Epithelial cell of prostate (primary cell): ENCODE data around the gene ERG28.
"Not testable (repeated sequence)": the region's sequence is repeated elsewhere in the genome, so short reads cannot be mapped to it uniquely, and the experiment has no call there.

Experiments used
- DNase-seq: peaks from one replicate; pipeline ENCODE4 v3.0.0-alpha.2; 2011; ENCODE audit warnings: low read depth, low spot score
- H3K27ac ChIP-seq: fragments of 450-650 bp; 2 replicates; pipeline ENCODE4 v1.5.1; 2017; ENCODE audit warnings: mild to moderate bottlenecking

ERG28 gene, protein sequence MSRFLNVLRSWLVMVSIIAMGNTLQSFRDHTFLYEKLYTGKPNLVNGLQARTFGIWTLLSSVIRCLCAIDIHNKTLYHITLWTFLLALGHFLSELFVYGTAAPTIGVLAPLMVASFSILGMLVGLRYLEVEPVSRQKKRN

GRCh38 chr14:75660630-75661498 is at the start of gene ERG28, which contains the start of gene TTLL5:
TSS of gene ERG28 (minus strand) at chr14:75660876. CDS start at chr14:75657502, 3,374 bp downstream.
TSS of gene TTLL5 (plus strand) at chr14:75661246. CDS start at chr14:75663150, 1,904 bp downstream.
- peak within 1 kb of the TSS; percentile 78 for H3K27ac ChIP-seq
- peak; percentile 99 for DNase-seq

DNA sequence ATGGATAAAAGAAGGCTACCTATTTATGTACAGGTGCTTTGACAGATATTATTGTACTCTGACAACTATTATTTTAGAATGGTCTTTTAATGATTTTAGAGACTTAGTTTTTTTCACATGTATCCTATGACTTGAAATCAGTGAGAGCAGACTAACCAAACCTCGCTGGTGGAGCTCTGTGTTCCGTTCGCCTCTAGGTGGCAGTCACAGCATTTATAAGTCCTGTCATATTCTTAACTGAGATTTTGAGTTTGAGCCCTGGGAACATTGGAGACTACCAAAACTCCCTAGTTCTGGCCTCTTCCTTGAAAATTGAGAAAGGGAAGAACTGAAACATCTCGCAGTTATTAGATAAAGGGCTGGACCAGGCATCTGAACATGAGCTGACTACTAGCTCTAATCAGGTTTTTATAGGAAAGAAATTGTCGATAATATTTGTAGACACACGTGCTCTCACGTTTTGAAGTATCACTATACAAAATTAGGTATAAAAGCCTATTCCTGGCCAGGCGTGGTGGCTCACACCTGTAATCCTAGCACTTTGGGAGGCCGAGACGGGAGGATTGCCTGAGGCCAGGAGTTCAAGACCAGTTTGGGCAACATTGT is 48.6 kb upstream of the ERG28 start:
- no peak overlapping the region for H3K27ac ChIP-seq
- DNase-seq = peak; percentile 34

DNA sequence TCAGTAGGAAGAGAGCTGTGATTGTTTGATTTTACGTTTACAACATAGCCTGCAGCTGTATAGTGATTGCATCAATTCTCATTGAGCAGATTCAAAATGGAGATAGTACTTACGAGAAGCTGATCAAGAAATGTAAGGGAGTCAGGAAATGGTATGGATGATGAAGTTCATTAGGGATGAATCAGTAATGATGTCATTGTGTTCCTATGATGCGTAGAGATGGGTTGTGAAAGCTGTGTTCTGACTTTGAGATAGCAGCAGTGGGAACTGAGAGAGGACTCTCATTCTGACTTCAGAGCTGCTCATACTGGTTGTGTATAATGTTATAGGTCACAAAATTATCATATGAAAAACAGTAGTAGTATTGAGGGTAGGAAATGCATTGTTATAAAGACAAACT is 44.3 kb upstream of the ERG28 start:
- DNase-seq = no peak

GRCh38 chr14:75703467-75703866 is 42.8 kb upstream of the ERG28 start:
- no peak overlapping the region for H3K27ac ChIP-seq
- no peak for DNase-seq

More for the DNA sequence above, 44.3 kb upstream of the ERG28 start:
- H3K27ac ChIP-seq = no peak overlapping the region

GRCh38 chr14:75702616-75703261 is 42.1 kb upstream of the ERG28 start:
- no peak overlapping the region for H3K27ac ChIP-seq
- DNase-seq = no peak

- H3K27ac ChIP-seq = no peak overlapping the region
- no peak for DNase-seq
Measured at GRCh38 chr14:75702122-75702521, 41.4 kb upstream of the ERG28 start.

DNA sequence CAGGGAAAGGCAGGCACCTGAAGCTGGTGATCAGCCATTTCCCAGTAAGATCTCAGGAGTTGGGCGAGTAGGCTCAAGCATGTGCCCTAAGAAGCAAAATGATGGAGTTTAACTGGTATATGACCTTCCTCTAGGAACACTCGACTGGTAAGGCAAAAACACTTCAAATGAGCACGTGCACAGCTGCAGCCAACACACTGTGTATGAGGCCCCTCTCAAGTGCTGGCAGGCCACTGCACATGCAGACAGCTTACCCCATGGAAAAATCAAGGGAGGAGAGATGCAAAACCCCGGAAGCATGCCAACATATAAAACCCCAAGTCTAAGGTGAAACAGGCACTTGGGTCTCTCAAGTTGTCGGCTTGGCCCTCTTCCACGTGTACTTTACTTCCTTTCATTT is 39.6 kb upstream of the ERG28 start:
- no peak overlapping the region for H3K27ac ChIP-seq
- no peak for DNase-seq

DNA sequence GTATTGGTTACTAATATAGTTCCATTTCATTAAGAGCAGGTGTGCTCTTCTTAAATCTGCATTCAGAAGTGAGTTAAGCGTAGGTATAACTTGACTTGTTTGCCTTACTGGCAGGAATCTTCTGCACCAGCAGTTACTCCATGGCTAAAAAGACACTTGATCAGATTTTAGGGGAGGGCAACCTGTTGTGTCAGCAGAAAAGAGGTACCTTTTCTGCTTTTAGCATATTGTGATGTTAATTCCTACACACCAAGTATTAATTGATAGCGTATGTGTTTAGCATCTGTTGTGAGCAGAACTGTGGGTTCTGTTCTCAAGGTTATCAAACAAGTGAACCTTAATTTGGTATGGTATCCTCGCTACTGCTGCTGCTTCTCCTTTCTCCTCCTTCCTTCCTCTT is 38.7 kb upstream of the ERG28 start:
- no peak for DNase-seq
- H3K27ac ChIP-seq = no peak overlapping the region

GRCh38 chr14:75697918-75698317 is 37.2 kb upstream of the ERG28 start:
- no peak overlapping the region for H3K27ac ChIP-seq

GRCh38 chr14:75697386-75697785 is 36.7 kb upstream of the ERG28 start:
- DNase-seq = no peak
- H3K27ac ChIP-seq = no peak overlapping the region

More at GRCh38 chr14:75697918-75698317, 37.2 kb upstream of the ERG28 start:
- DNase-seq = no peak

DNA sequence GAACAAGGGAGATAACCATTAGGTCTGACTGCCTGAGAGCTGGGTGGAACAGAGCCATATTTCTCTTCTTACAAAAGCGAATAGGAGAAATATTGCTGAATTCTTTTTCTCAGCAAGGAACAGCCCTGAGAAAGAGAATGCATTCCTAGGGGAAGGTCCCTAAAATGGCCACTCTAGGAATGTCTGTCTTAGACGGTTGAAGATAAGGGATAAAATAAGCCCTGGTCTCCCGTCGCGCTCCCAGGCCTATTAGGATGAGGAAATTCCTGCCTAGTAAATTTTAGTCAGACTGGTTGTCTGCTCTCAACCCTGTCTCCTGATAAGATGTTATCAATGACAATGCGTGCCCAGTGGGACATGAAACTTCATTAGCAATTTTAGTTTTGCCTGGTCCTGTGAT is 34.3 kb upstream of the ERG28 start:
- DNase-seq, H3K27ac ChIP-seq: not testable (repeated sequence)

GRCh38 chr14:75690010-75690409 is 29.3 kb upstream of the ERG28 start:
- no peak overlapping the region for H3K27ac ChIP-seq
- DNase-seq = no peak

DNA sequence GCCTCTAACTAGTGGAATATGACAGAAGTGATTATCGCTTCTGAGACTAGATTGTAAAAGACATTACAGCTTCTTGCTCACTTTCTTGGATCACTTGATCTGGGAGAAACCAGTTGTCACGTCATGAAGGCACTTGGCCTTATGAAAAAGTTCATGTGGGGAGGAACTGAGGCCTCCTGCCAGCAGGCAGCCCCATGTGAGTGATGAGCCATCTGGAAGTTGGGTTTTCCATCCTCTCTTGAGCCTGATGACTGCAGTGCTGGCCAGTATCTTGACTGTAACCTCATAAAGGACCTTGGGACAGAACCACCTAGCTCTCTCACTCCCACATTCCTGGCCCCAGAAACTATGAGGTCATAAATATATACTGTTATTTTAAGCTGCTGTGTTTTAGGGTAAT is 28.3 kb upstream of the ERG28 start:
- DNase-seq = no peak
- H3K27ac ChIP-seq = no peak overlapping the region

- no peak for DNase-seq
- no peak overlapping the region for H3K27ac ChIP-seq
Measured at GRCh38 chr14:75685910-75686309, 25.2 kb upstream of the ERG28 start.

DNA sequence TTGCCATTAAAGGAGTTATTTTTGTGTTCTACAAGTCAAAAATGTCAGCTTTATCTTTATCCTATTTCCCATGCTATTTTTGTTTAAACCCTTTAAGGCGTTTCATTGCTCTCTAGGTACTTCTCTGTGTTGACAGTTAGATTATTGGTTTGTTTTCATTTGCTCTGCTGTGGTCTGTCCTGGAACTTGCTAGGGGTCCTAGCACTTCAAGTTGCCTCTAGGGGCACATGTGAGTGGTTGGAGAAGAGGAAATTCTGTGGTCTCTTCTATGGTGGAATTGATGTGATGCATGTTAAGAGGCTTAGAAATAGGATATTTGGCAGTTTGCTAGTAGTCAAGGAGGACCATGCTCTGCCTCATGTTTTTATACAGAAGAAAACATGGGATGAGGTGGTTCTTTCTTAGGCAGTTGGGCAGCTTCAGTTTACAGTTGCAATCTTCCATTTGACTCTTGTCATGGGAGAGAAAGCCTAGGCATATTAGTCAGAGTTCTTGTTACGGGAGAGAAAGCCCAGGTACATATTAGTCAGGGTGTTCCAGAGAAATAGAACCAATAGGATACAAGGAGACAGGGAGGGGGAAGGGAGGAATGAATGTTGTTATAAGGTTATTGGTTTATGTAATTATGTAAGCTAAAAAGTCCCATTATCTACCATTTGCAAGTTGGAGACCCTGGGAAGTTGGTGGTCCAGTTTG is 14.7 kb upstream of the ERG28 start:
- H3K27ac ChIP-seq = peak overlapping the region; percentile 47

GRCh38 chr14:75673345-75674035 is 12.8 kb upstream of the ERG28 start:
- DNase-seq = no peak

More for the DNA sequence above, 14.7 kb upstream of the ERG28 start:
- DNase-seq = peak; percentile 66

GRCh38 chr14:75672605-75673192 is 12.0 kb upstream of the ERG28 start:
- no peak overlapping the region for H3K27ac ChIP-seq
- DNase-seq = no peak

More at GRCh38 chr14:75673345-75674035, 12.8 kb upstream of the ERG28 start:
- H3K27ac ChIP-seq = no peak overlapping the region

GRCh38 chr14:75667099-75667765 is 6.6 kb upstream of the ERG28 start:
- no peak for DNase-seq
- H3K27ac ChIP-seq = no peak overlapping the region

DNA sequence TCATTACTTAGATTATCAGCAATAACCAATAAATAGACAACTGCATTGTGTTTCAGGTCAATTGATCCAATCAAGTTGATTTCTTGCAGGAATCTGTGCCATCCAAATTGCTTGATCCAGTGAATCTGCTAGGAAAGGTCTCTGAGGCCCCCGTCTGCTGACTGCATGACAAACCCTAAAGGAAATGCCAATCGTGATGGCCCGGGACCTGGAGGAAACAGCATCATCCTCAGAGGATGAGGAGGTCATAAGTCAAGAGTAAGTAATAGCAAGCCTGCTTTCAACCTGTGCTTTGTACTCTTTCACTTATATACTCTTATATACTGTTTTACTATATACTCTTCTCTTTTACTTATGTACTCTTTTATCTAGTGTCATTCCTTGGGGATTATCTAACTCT is 2.3 kb upstream of the ERG28 start:
- DNase-seq = no peak
- no peak overlapping the region for H3K27ac ChIP-seq
